Measurements from ENCODE around the gene KRT33B.
A peak's percentile ranks its signal among the peaks of the same experiment; 100 is the strongest.

The KRT33B gene

GRCh38 chr17:41369713-41370112, at the start of gene KRT33B:
Gene KRT33B (minus strand): TSS chr17:41369813. CDS start chr17:41369750, 63 bp downstream.
- no peaks in the 10 kb centered on the region for H3K36me3 Mint-ChIP-seq
- peaks cover 28 to 29% of the 10 kb centered on the region in 2 donors for H3K27me3 Mint-ChIP-seq
- peaks cover 3 to 5% of the 10 kb centered on the region in 2 donors for H3K9me3 Mint-ChIP-seq
- no peak within 1 kb of the TSS for H3K27ac Mint-ChIP-seq
- no peak for DNase-seq
- peaks cover 0 to 3% of the 10 kb centered on the region in 2 donors for H3K4me1 Mint-ChIP-seq
- no peak within 1 kb of the TSS for H3K4me3 Mint-ChIP-seq
- no peak for ATAC-seq (replicated peaks)

GRCh38 chr17:41418116-41418860, 48.7 kb upstream of the KRT33B start:
- H3K36me3 Mint-ChIP-seq, result no peaks in the 10 kb centered on the region
- peaks cover 0 to 7% of the 10 kb centered on the region in 2 donors for H3K4me1 Mint-ChIP-seq
- peaks cover 8 to 33% of the 10 kb centered on the region in 2 donors for H3K27me3 Mint-ChIP-seq
- H3K27ac Mint-ChIP-seq, result no peak overlapping the region
- ATAC-seq (replicated peaks) (no peak), DNase-seq (no peak)
- H3K9me3 Mint-ChIP-seq, result no peaks in the 10 kb centered on the region
- no peak overlapping the region for H3K4me3 Mint-ChIP-seq

GRCh38 chr17:41417576-41418015, 48.0 kb upstream of the KRT33B start:
- H3K36me3 Mint-ChIP-seq, result no peaks in the 10 kb centered on the region
- no peak overlapping the region for H3K4me3 Mint-ChIP-seq
- DNase-seq (no peak), ATAC-seq (replicated peaks) (peak; percentile 73)
- peaks cover 0 to 7% of the 10 kb centered on the region in 2 donors for H3K4me1 Mint-ChIP-seq
- no peaks in the 10 kb centered on the region for H3K9me3 Mint-ChIP-seq
- H3K27me3 Mint-ChIP-seq, result peaks cover 8 to 27% of the 10 kb centered on the region in 2 donors
- H3K27ac Mint-ChIP-seq, result peak overlapping the region; percentile 26

- DNase-seq, result no peak
- H3K27ac Mint-ChIP-seq, result peak overlapping the region; percentile 26
- H3K27me3 Mint-ChIP-seq, result peaks cover 8 to 31% of the 10 kb centered on the region in 2 donors
Measured at GRCh38 chr17:41417127-41417526, 47.5 kb upstream of the KRT33B start.

GRCh38 chr17:41416479-41416878, 46.9 kb upstream of the KRT33B start:
- ATAC-seq (replicated peaks), result no peak
- DNase-seq, result no peak

More at GRCh38 chr17:41417127-41417526, 47.5 kb upstream of the KRT33B start:
- H3K4me3 Mint-ChIP-seq, result no peak overlapping the region
- H3K36me3 Mint-ChIP-seq, result no peaks in the 10 kb centered on the region
- no peaks in the 10 kb centered on the region for H3K9me3 Mint-ChIP-seq
- H3K4me1 Mint-ChIP-seq, result peaks cover 0 to 7% of the 10 kb centered on the region in 2 donors
- no peak for ATAC-seq (replicated peaks)

GRCh38 chr17:41415833-41416335, 46.3 kb upstream of the KRT33B start:
- ATAC-seq (replicated peaks) (no peak), DNase-seq (no peak)
- Mint-ChIP-seq H3K27me3 (peaks cover 8 to 43% of the 10 kb centered on the region in 2 donors), H3K4me3 (no peak overlapping the region), H3K9me3 (no peaks in the 10 kb centered on the region), H3K27ac (no peak overlapping the region), H3K4me1 (peaks cover 0 to 7% of the 10 kb centered on the region in 2 donors), H3K36me3 (no peaks in the 10 kb centered on the region)

More at GRCh38 chr17:41416479-41416878, 46.9 kb upstream of the KRT33B start:
- Mint-ChIP-seq H3K27me3 (peaks cover 8 to 38% of the 10 kb centered on the region in 2 donors), H3K4me1 (peaks cover 0 to 7% of the 10 kb centered on the region in 2 donors), H3K4me3 (no peak overlapping the region), H3K27ac (no peak overlapping the region), H3K9me3 (no peaks in the 10 kb centered on the region), H3K36me3 (no peaks in the 10 kb centered on the region)

GRCh38 chr17:41415411-41415810, 45.8 kb upstream of the KRT33B start:
- no peak overlapping the region for H3K4me3 Mint-ChIP-seq
- H3K4me1 Mint-ChIP-seq, result peaks cover 0 to 7% of the 10 kb centered on the region in 2 donors
- DNase-seq (no peak), ATAC-seq (replicated peaks) (no peak)
- H3K27ac Mint-ChIP-seq, result no peak overlapping the region
- no peaks in the 10 kb centered on the region for H3K9me3 Mint-ChIP-seq
- H3K27me3 Mint-ChIP-seq, result peaks cover 8 to 41% of the 10 kb centered on the region in 2 donors
- no peaks in the 10 kb centered on the region for H3K36me3 Mint-ChIP-seq

GRCh38 chr17:41413982-41414381, 44.4 kb upstream of the KRT33B start:
- H3K27me3 Mint-ChIP-seq, result peaks cover 11 to 41% of the 10 kb centered on the region in 2 donors
- H3K4me1 Mint-ChIP-seq, result peaks cover 0 to 7% of the 10 kb centered on the region in 2 donors
- DNase-seq (no peak), ATAC-seq (replicated peaks) (no peak)
- H3K27ac Mint-ChIP-seq, result no peak overlapping the region
- H3K36me3 Mint-ChIP-seq, result no peaks in the 10 kb centered on the region
- H3K9me3 Mint-ChIP-seq, result no peaks in the 10 kb centered on the region
- H3K4me3 Mint-ChIP-seq, result no peak overlapping the region

- no peaks in the 10 kb centered on the region for H3K9me3 Mint-ChIP-seq
- ATAC-seq (replicated peaks) (no peak), DNase-seq (no peak)
- H3K27me3 Mint-ChIP-seq, result peaks cover 15 to 45% of the 10 kb centered on the region in 2 donors
- H3K27ac Mint-ChIP-seq, result no peak overlapping the region
- peaks cover 0 to 7% of the 10 kb centered on the region in 2 donors for H3K4me1 Mint-ChIP-seq
- no peak overlapping the region for H3K4me3 Mint-ChIP-seq
- H3K36me3 Mint-ChIP-seq, result no peaks in the 10 kb centered on the region
Measured at GRCh38 chr17:41413353-41413957, 43.8 kb upstream of the KRT33B start.

- no peaks in the 10 kb centered on the region for H3K36me3 Mint-ChIP-seq
- H3K4me3 Mint-ChIP-seq, result no peak overlapping the region
- ATAC-seq (replicated peaks), result no peak
Measured at GRCh38 chr17:41411072-41411840, 41.6 kb upstream of the KRT33B start.

GRCh38 chr17:41407226-41407625, 37.6 kb upstream of the KRT33B start:
- Mint-ChIP-seq H3K9me3 (no peaks in the 10 kb centered on the region), H3K36me3 (no peaks in the 10 kb centered on the region), H3K27ac (no peak overlapping the region), H3K4me3 (no peak overlapping the region), H3K4me1 (no peaks in the 10 kb centered on the region), H3K27me3 (peaks cover 20 to 38% of the 10 kb centered on the region in 2 donors)
- ATAC-seq (replicated peaks), result no peak
- DNase-seq, result no peak

More at GRCh38 chr17:41411072-41411840, 41.6 kb upstream of the KRT33B start:
- Mint-ChIP-seq H3K4me1 (no peaks in the 10 kb centered on the region), H3K27ac (no peak overlapping the region), H3K9me3 (no peaks in the 10 kb centered on the region), H3K27me3 (peaks cover 19 to 45% of the 10 kb centered on the region in 2 donors)
- no peak for DNase-seq

GRCh38 chr17:41406205-41406604, 36.6 kb upstream of the KRT33B start:
- no peak overlapping the region for H3K27ac Mint-ChIP-seq
- no peaks in the 10 kb centered on the region for H3K4me1 Mint-ChIP-seq
- no peak for DNase-seq
- no peaks in the 10 kb centered on the region for H3K9me3 Mint-ChIP-seq
- no peak overlapping the region for H3K4me3 Mint-ChIP-seq
- H3K27me3 Mint-ChIP-seq, result peaks cover 25 to 30% of the 10 kb centered on the region in 2 donors
- H3K36me3 Mint-ChIP-seq, result no peaks in the 10 kb centered on the region
- no peak for ATAC-seq (replicated peaks)

GRCh38 chr17:41404024-41404671, 34.5 kb upstream of the KRT33B start:
- no peak overlapping the region for H3K27ac Mint-ChIP-seq
- no peaks in the 10 kb centered on the region for H3K4me1 Mint-ChIP-seq
- peak in 1 of 2 donors; percentile 53 for ATAC-seq (replicated peaks)
- DNase-seq, result no peak
- no peaks in the 10 kb centered on the region for H3K36me3 Mint-ChIP-seq
- no peaks in the 10 kb centered on the region for H3K9me3 Mint-ChIP-seq
- H3K4me3 Mint-ChIP-seq, result no peak overlapping the region
- peaks cover 25 to 36% of the 10 kb centered on the region in 2 donors for H3K27me3 Mint-ChIP-seq

All from stimulated activated naive B cell treated with anti-CD40 and anti-IgM and Interleukin-4, amounts not matched to agents 10 μg/mL and 1 μg/mL and 100 μg/mL, for 72 hours (primary cell).